Measurements from ENCODE around the gene USP5.

The USP5 gene

DNA sequence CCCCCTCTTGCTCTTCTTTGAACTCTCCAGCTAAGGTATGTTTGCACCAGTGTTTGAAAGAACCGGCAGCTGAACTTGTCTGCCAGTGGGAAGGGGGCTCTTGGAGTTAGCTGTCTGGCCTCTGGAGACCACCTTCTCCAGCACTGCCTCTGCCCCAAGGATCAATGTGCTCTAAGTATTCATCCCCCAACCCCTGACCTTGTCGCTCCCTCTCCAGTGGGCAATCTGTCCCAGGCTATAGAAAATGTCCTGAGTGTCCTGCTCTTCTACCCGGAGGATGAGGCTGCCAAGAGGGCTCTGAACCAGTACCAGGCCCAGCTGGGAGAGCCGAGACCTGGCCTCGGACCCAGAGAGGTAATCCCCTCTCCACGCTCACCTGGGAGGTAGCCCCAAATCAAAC lies 21.0 kb upstream of the USP5 start:
- TF ChIP-seq, protein P1, sequence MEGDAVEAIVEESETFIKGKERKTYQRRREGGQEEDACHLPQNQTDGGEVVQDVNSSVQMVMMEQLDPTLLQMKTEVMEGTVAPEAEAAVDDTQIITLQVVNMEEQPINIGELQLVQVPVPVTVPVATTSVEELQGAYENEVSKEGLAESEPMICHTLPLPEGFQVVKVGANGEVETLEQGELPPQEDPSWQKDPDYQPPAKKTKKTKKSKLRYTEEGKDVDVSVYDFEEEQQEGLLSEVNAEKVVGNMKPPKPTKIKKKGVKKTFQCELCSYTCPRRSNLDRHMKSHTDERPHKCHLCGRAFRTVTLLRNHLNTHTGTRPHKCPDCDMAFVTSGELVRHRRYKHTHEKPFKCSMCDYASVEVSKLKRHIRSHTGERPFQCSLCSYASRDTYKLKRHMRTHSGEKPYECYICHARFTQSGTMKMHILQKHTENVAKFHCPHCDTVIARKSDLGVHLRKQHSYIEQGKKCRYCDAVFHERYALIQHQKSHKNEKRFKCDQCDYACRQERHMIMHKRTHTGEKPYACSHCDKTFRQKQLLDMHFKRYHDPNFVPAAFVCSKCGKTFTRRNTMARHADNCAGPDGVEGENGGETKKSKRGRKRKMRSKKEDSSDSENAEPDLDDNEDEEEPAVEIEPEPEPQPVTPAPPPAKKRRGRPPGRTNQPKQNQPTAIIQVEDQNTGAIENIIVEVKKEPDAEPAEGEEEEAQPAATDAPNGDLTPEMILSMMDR (IDR thresholded peaks at IDR 0.05; ENCODE audit: low read depth, low read length, missing control alignments) = no peak
- DNase-seq (ENCODE audit: low read depth) = no peak

DNA sequence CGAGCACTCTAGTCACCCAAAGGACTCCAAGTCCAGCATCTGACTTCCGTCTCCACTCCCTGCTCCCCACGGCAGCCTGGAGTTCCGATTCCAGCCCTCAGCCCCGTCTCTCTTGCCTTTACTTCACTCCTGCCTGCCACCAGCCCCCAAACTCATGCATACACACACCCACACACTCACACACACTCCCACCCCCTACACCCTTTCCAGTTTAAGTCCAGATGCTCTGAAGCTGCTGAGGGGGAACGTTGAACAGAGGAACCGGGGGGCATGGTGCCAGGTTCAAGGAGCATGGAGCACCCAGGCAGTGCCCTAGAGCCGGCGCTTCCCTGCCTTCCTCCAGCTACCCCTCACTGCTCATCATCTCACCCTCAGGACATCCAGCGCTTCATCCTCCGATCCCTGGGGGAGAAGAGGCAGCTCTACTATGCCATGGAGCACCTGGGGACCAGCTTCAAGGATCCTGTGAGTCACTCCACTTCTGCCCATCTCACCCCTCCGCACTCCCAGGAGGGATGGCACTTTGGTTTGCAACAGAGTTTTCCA lies 20.4 kb upstream of the USP5 start:
- no peak for DNase-seq (ENCODE audit: low read depth)
- TF ChIP-seq, protein P1 (IDR thresholded peaks at IDR 0.05; ENCODE audit: low read depth, low read length, missing control alignments) = no peak
- H3K4me3 ChIP-seq (ENCODE audit: low read depth, low read length) = no peak overlapping the region

More for the DNA sequence above, 21.0 kb upstream of the USP5 start:
- H3K4me3 ChIP-seq (ENCODE audit: low read depth, low read length) = no peak overlapping the region

DNA sequence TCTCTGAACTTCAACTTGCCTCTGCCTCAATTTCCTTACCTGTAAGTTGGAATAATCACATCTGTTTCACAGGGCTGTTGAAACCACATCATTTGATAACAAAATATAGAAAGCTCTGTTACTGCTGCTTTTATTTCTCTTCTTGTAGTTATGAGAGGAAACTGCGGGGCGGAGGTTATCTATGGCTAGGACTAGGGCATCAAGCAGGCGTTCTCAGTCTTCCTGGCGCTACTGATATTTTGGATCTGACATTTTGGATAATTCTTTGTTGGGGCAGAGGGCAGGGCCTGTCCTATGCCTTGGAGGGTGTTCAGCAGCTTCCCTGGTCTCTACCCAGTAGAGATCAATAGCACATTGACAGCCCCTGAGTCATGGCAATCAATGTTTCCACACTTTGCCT lies 19.8 kb upstream of the USP5 start:
- no peak for DNase-seq (ENCODE audit: low read depth)
- H3K4me3 ChIP-seq (ENCODE audit: low read depth, low read length) = no peak overlapping the region
- TF ChIP-seq, protein P1 (IDR thresholded peaks at IDR 0.05; ENCODE audit: low read depth, low read length, missing control alignments) = no peak

DNA sequence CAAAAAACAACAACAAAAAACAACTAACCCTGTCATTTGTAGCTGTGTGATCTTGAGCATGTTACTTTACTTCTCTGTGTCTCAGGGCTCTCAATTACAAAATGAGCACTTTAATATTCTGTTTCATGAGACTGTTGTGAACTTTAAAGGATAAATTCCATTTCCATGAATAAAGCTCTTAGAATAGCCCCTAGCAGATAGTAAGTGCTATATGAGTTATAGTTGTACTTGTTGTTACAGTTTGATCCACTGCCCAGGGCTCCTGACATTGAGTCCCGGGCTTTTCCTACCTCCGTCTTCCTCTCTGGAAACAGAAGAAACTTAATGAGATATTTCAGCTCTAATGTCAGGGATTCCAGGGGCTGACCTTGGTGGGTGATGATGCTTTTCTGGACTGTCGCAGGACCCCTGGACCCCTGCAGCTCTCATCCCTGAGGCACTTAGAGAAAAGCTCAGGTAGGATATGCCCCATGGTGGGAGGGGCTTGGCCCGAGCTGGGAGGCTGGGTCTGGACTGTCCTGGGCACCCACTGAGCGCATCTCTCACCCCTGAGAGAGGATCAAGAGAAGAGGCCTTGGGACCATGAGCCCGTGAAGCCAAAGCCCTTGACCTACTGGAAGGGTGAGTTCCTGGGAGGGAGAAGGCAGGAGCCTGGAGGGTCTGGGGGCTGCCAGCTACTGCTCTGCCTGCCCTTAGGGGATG lies 18.6 kb upstream of the USP5 start:
- no peak overlapping the region for H3K4me3 ChIP-seq (ENCODE audit: low read depth, low read length)
- no peak for DNase-seq (ENCODE audit: low read depth)
- TF ChIP-seq, protein P1 (IDR thresholded peaks at IDR 0.05; ENCODE audit: low read depth, low read length, missing control alignments) = no peak

DNA sequence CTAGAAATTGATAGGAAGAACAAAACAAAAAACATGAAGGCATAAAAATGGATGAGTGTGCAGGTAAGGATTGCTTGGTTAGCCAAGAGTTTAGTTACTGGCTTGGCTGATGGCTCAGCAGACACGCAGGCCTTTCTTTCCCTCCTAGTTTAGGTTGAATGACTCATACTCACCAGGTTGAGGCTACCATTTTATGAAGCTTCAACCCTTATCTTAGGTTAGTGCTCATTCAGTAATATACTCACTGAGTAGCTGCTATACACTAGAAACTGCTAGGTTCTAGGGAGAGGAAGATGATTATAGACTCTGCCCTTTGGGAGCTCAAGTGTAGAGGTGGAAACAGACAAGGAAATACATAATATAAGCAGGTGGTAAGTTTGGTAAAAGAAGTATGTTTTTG lies 17.7 kb upstream of the USP5 start:
- no peak overlapping the region for H3K4me3 ChIP-seq (ENCODE audit: low read depth, low read length)
- TF ChIP-seq, protein P1 (IDR thresholded peaks at IDR 0.05; ENCODE audit: low read depth, low read length, missing control alignments) = no peak
- no peak for DNase-seq (ENCODE audit: low read depth)

DNA sequence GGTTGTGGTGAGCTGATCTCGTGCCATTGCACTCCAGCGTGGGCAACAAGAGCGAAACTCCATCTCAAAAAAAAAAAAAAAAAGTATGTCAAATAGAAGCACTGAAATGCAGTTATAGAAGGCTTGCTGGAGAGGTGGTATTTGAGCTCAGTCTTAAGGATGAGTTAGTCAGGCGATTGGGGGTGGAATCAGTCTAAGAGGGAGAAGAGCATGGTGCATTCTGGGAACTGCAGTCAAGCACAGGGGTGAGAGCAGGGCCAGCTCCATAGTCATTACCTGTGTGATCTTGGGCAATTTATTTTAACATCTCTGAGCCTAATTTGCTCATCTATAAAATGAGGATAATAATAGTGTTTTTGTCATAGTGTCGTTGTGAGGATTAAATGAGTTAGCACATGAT lies 17.1 kb upstream of the USP5 start:
- H3K4me3 ChIP-seq (ENCODE audit: low read depth, low read length) = no peak overlapping the region
- no peak for DNase-seq (ENCODE audit: low read depth)
- TF ChIP-seq, protein P1 (IDR thresholded peaks at IDR 0.05; ENCODE audit: low read depth, low read length, missing control alignments) = no peak

DNA sequence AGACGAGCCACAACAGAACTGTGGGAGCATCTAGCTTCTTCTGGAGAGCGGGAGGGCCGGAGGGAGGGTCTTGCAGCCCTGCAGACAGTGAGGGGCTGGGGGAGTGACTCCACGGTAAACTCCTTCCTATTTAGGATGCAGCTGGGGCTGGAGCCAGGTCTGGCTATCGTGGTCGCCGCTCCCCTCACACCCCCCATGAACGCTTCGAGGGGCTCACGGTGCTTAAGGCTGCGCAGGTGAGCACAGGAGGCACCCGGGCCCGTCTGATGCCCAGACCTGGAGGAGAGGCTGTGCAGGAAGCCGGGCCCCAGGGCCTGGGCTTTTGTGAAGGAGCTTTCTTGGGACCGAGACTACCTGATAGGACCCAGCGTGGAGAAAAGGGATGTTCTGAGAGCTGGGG lies 15.1 kb upstream of the USP5 start:
- no peak overlapping the region for H3K4me3 ChIP-seq (ENCODE audit: low read depth, low read length)
- TF ChIP-seq, protein P1 (IDR thresholded peaks at IDR 0.05; ENCODE audit: low read depth, low read length, missing control alignments) = no peak
- DNase-seq (ENCODE audit: low read depth) = no peak

Measured in GM12864 (cell line).